T-helper 2 cell treated with Interferon-gamma antibody and Interleukin-4, amounts not matched to agents 100 ng/mL and 5 ng/mL, for 36 hours (primary cell): Measurements from ENCODE around the gene FRMD5. TPM values are rescaled to one million over a fixed set of nuclear protein-coding genes. Genes with fewer than 3 reads are reported as not detected.
"Not testable (repeated sequence)": the region's sequence is repeated elsewhere in the genome, so short reads cannot be mapped to it uniquely, and the experiment has no call there.

Experiments used
- intact Hi-C: fragments of 100-400 bp; cut with micrococcal nuclease; formaldehyde crosslinking; loops from one replicate; pipeline ENCODE4 v1.15.1; 2023
- total RNA-seq: library from RNA; stranded (reverse); gene quantifications from 2 replicates; pipeline ENCODE4 v1.2.3, GENCODE V29; 2022

FRMD5 gene
- total RNA-seq: 0.25 TPM in 1 of 2 replicates, not detected in the other

- intact Hi-C loops: no loop called here
These were observed at the start of gene FRMD5 for GRCh38 chr15:44195151-44195740. TSS of gene FRMD5 (minus strand) at chr15:44195271.

GRCh38 chr15:44243829-44244228, 48.8 kb upstream of the FRMD5 start:
- intact Hi-C loops: no loop called here

- intact Hi-C loops: no loop called here
These were observed 48.1 kb upstream of the FRMD5 start for GRCh38 chr15:44243141-44243540.

GRCh38 chr15:44231842-44232241, 36.8 kb upstream of the FRMD5 start:
- intact Hi-C loops: no loop called here

- intact Hi-C loops: not testable (repeated sequence)
These were observed 34.2 kb upstream of the FRMD5 start for GRCh38 chr15:44229301-44229700.

GRCh38 chr15:44227584-44227983, 32.5 kb upstream of the FRMD5 start:
- intact Hi-C loops: no loop called here

GRCh38 chr15:44227001-44227400, 31.9 kb upstream of the FRMD5 start:
- intact Hi-C loops: not testable (repeated sequence)

GRCh38 chr15:44222478-44222877, 27.4 kb upstream of the FRMD5 start:
- intact Hi-C loops: no loop called here

GRCh38 chr15:44219073-44219472, 24.0 kb upstream of the FRMD5 start:
- intact Hi-C loops: loop anchor here (5.0 kb wide), 1 partner anchor 317 kb away; no protein-coding TSS in a partner anchor

GRCh38 chr15:44216958-44217357, 21.9 kb upstream of the FRMD5 start:
- intact Hi-C loops: loop anchor here (5.0 kb wide), 1 partner anchor 315 kb away; no protein-coding TSS in a partner anchor

- intact Hi-C loops: loop anchor here (5.0 kb wide), 1 partner anchor 313 kb away; no protein-coding TSS in a partner anchor
These were observed 20.5 kb upstream of the FRMD5 start for GRCh38 chr15:44215594-44215993.

GRCh38 chr15:44208956-44209355, 13.9 kb upstream of the FRMD5 start:
- intact Hi-C loops: no loop called here

GRCh38 chr15:44207643-44208042, 12.6 kb upstream of the FRMD5 start:
- intact Hi-C loops: no loop called here

GRCh38 chr15:44199393-44199792, 4.3 kb upstream of the FRMD5 start:
- intact Hi-C loops: no loop called here

- intact Hi-C loops: no loop called here
These were observed 534 bp downstream of the FRMD5 start for GRCh38 chr15:44194323-44195150.

GRCh38 chr15:44193651-44194322, 1.3 kb downstream of the FRMD5 start:
- intact Hi-C loops: no loop called here

- intact Hi-C loops: no loop called here
These were observed 6.3 kb downstream of the FRMD5 start for GRCh38 chr15:44188795-44189194.

GRCh38 chr15:44186705-44187104, 8.4 kb downstream of the FRMD5 start:
- intact Hi-C loops: no loop called here

GRCh38 chr15:44183363-44183762, 11.7 kb downstream of the FRMD5 start:
- intact Hi-C loops: no loop called here

- intact Hi-C loops: no loop called here
These were observed 13.7 kb downstream of the FRMD5 start for GRCh38 chr15:44181410-44181809.

- intact Hi-C loops: no loop called here
These were observed 17.9 kb downstream of the FRMD5 start for GRCh38 chr15:44177139-44177538.

GRCh38 chr15:44173813-44174212, 21.3 kb downstream of the FRMD5 start:
- intact Hi-C loops: no loop called here
